Endothelial cell (in vitro differentiated cells): Measurements from ENCODE around the gene FRMD1. TPM values are rescaled to one million over a fixed set of nuclear protein-coding genes. Genes with fewer than 3 reads are reported as not detected.

ENCODE experiments used
- DNase-seq: peaks from one replicate; pipeline ENCODE4 v3.0.0; 2021; ENCODE audit warnings: low spot score
- H3K27ac Mint-ChIP-seq: one replicate; pipeline ENCODE4 v1.8.0; 2021; ENCODE audit warnings: mixed read lengths, inconsistent platforms; ENCODE audit not compliant: unreplicated experiment
- H3K27me3 Mint-ChIP-seq: one replicate; pipeline ENCODE4 v1.8.0; 2021; ENCODE audit warnings: mild to moderate bottlenecking, moderate library complexity, mixed read lengths, inconsistent platforms; ENCODE audit not compliant: unreplicated experiment
- H3K36me3 Mint-ChIP-seq: one replicate; pipeline ENCODE4 v1.8.0; 2021; ENCODE audit warnings: mild to moderate bottlenecking, low read depth, mixed read lengths, inconsistent platforms; ENCODE audit not compliant: unreplicated experiment
- H3K4me1 Mint-ChIP-seq: one replicate; pipeline ENCODE4 v1.8.0; 2021; ENCODE audit warnings: mild to moderate bottlenecking, mixed read lengths, inconsistent platforms; ENCODE audit not compliant: unreplicated experiment
- H3K4me3 Mint-ChIP-seq: one replicate; pipeline ENCODE4 v1.8.0; 2021; ENCODE audit warnings: mild to moderate bottlenecking, mixed read lengths, inconsistent platforms; ENCODE audit not compliant: unreplicated experiment
- H3K9me3 Mint-ChIP-seq: one replicate; pipeline ENCODE4 v1.8.0; 2021; ENCODE audit warnings: mixed read lengths, inconsistent platforms; ENCODE audit not compliant: unreplicated experiment
- total RNA-seq: library from RNA; stranded (reverse); fragmentation: NEBNext Ultra II Directional; extraction: Animal tissue kit (Norgen Biotek cat#: 25700); gene quantifications from one replicate; pipeline ENCODE4 v1.2.1, GENCODE V29; 2021; ENCODE audit not compliant: unreplicated experiment
- TF ChIP-seq, protein P1 (sequence below): fragments of 200-600 bp; sonication (generic); IDR thresholded peaks from one replicate; pipeline ENCODE4 v1.5.0; 2021; ENCODE audit warnings: antibody characterized with exemption; ENCODE audit not compliant: unreplicated experiment

Gene FRMD1
- total RNA-seq, 1 donor from 2014 or later, result 0.05 TPM

DNA sequence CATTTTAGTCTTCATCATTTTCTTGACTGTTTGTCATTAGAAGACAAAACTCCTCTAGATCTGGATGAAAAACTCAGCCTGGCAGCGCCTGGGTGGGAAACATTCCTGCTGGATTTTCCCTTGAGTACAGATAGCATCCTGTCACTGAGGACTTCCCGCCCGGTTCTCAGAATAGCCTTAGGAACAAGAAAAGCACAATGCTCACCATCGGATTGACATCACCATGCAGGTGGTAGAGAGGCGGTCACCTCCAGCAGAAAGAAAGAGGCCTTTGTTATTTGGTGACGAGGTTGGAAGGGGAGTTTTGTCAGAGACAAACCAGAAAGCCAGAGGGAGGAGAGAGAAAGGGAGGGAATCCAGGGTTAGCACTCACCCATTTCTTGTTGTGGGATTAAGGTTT is 41.8 kb downstream of the FRMD1 start:
- H3K27ac Mint-ChIP-seq, result no peak overlapping the region
- peaks cover 5% of the 10 kb centered on the region for H3K27me3 Mint-ChIP-seq
- peak overlapping the region; percentile 47 for H3K4me3 Mint-ChIP-seq
- peaks cover 8% of the 10 kb centered on the region for H3K4me1 Mint-ChIP-seq
- H3K9me3 Mint-ChIP-seq, result peaks cover 22% of the 10 kb centered on the region
- TF ChIP-seq, protein P1, sequence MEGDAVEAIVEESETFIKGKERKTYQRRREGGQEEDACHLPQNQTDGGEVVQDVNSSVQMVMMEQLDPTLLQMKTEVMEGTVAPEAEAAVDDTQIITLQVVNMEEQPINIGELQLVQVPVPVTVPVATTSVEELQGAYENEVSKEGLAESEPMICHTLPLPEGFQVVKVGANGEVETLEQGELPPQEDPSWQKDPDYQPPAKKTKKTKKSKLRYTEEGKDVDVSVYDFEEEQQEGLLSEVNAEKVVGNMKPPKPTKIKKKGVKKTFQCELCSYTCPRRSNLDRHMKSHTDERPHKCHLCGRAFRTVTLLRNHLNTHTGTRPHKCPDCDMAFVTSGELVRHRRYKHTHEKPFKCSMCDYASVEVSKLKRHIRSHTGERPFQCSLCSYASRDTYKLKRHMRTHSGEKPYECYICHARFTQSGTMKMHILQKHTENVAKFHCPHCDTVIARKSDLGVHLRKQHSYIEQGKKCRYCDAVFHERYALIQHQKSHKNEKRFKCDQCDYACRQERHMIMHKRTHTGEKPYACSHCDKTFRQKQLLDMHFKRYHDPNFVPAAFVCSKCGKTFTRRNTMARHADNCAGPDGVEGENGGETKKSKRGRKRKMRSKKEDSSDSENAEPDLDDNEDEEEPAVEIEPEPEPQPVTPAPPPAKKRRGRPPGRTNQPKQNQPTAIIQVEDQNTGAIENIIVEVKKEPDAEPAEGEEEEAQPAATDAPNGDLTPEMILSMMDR, result no peak
- no peak for DNase-seq
- peaks cover 25% of the 10 kb centered on the region for H3K36me3 Mint-ChIP-seq

DNA sequence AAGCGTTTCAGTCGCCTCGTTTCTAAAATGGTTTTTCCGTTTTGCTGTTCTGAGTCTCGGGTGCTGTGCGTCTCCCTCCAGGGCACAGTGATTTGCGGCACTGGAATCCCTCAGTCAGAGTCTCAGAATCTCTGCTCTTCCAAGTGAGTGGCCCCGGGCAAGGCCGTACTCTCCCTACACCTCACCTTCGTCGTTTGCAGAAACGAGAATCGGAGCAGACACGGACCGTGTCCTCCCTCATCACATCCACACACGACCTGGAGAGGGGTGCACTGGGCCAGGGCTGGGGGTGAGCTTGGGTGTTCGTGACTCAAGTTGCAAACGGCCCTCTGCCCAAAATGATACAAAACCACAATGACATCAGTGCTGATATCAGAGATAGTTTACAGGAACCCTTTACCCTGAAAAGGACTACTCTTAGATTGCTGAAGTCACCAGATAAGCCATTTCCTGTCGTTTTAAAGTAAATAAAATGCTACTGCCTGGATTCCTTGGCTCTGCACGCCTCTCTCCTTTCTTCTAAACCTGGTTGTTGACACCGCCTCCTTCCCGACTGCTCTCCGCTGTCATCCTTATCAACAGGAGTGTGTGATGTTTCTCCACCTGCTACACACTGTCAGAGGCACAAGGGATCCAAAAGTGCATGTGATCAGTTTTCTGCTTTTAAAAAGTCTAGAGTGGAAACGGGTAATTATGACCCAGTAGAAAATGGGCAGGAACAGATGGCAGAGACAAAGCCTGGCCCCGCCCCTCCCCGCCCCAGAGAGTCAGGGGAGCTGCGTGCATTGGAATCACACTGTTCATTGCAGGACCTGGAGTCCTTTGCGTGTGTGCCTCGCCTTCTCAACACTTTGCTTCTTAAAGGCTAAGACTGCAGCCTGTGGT is 43.1 kb downstream of the FRMD1 start:
- DNase-seq, result no peak
- peaks cover 22% of the 10 kb centered on the region for H3K9me3 Mint-ChIP-seq
- H3K4me1 Mint-ChIP-seq, result peaks cover 21% of the 10 kb centered on the region

DNA sequence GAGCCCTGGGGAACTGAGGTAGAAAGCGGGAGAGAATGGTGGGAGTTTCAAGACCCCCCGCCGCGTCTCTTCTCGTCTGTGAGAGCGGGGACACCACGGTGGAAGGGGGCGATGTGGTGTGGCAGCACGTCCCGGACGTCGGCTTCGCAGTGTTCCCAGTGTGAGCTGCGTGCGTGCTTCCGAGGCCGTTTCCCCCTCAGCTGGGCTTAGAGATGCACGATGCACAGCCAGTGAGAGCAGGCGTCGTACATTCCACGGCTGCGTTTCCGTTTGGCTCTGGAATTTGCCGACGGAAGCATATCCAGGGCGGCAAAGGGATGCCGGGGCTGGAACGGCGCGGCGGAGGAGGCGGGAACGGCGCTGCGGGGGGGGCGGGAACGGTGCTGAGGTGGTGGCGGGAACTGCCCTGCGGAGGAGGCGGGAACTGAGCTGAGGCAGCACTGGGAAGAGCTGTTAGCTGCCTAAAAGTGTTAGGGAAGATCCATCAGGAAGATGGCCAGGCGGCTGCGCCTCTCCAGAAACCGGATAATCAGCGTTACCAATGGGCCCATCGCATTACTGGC is 43.8 kb downstream of the FRMD1 start:
- Mint-ChIP-seq H3K27me3 (peaks cover 5% of the 10 kb centered on the region), H3K27ac (peak overlapping the region; percentile 61), H3K4me3 (peak overlapping the region; percentile 59), H3K9me3 (peaks cover 21% of the 10 kb centered on the region), H3K36me3 (peaks cover 16% of the 10 kb centered on the region), H3K4me1 (peaks cover 25% of the 10 kb centered on the region)
- TF ChIP-seq, protein P1, result no peak
- DNase-seq, result peak; percentile 72

More for the DNA sequence above, 43.1 kb downstream of the FRMD1 start:
- Mint-ChIP-seq H3K36me3 (peaks cover 20% of the 10 kb centered on the region), H3K27ac (peak overlapping the region; percentile 61), H3K27me3 (peaks cover 5% of the 10 kb centered on the region), H3K4me3 (no peak overlapping the region)
- TF ChIP-seq, protein P1, result no peak

DNA sequence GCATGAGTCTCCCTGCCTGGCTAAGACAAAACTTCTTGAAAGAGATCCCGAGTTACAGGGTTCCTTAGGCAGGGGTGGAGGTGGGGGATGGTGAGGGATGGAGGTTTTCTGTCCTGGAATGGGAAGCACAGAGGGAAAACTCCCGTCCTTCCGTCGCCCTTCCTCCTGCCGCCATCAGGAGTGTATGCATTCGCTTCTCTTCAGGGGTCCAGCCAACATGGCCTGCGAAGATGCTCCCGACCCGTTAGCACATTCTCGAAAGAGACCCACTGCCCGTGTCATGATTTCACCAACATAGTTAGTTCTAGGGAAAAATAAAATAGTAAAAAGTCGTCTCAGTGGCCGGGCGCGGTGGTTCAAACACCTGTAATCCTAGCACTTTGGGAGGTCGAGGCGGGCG is 44.5 kb downstream of the FRMD1 start:
- peaks cover 5% of the 10 kb centered on the region for H3K27me3 Mint-ChIP-seq
- H3K27ac Mint-ChIP-seq, result no peak overlapping the region
- peak overlapping the region; percentile 59 for H3K4me3 Mint-ChIP-seq
- H3K4me1 Mint-ChIP-seq, result peaks cover 25% of the 10 kb centered on the region
- H3K9me3 Mint-ChIP-seq, result peaks cover 15% of the 10 kb centered on the region
- H3K36me3 Mint-ChIP-seq, result peaks cover 16% of the 10 kb centered on the region
- TF ChIP-seq, protein P1, result no peak
- DNase-seq, result no peak

DNA sequence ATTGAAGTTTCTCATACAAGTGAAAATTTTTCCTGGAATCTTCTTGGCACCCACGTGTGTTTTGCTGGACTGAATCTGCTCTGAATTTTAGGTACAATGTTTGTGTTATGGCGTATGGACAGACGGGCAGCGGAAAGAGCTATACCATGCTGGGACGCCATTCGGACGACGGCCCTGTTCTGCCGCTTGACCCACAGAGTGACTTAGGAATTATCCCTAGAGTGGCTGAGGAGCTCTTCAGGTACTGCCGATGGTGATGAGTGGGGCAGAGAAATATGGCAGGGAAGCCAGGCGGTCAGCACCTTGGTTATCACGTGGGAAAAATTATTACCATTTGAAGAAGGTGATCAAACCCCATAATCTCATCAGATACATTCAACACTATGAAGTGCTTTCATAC is 45.2 kb downstream of the FRMD1 start:
- TF ChIP-seq, protein P1, result no peak
- no peak for DNase-seq
- H3K27ac Mint-ChIP-seq, result no peak overlapping the region
- H3K9me3 Mint-ChIP-seq, result peaks cover 13% of the 10 kb centered on the region
- peaks cover 25% of the 10 kb centered on the region for H3K4me1 Mint-ChIP-seq
- H3K27me3 Mint-ChIP-seq, result peaks cover 5% of the 10 kb centered on the region
- peak overlapping the region; percentile 15 for H3K4me3 Mint-ChIP-seq
- peaks cover 15% of the 10 kb centered on the region for H3K36me3 Mint-ChIP-seq
